NB4 (cell line): ENCODE results near the gene TMBIM4.

ENCODE experiments used
- CTCF ChIP-seq: IDR thresholded peaks from one replicate; pipeline ENCODE4 v1.5.1; 2012; ENCODE audit warnings: low read depth, low read length
- POLR2A ChIP-seq: IDR thresholded peaks from 2 replicates; pipeline ENCODE4 v1.6.1; 2011; ENCODE audit warnings: mild to moderate bottlenecking; ENCODE audit not compliant: insufficient read length; ENCODE audit errors: extremely low read depth

- TF ChIP-seq CTCF = no peak
- TF ChIP-seq POLR2A = no peak
Measured at GRCh38 chr12:66131067-66131688, 38.6 kb downstream of the TMBIM4 start.
